Heart left ventricle (tissue), 16 donors: ENCODE data around the gene MAPK8IP3. TPM values are rescaled to one million over a fixed set of nuclear protein-coding genes. Genes with fewer than 3 reads are reported as not detected.
A peak's percentile ranks its signal among the peaks of the same experiment; 100 is the strongest.

Experiments
- ATAC-seq, 4 donors: fragments of 200-7000 bp; cut with Tn5 transposase; one replicate each; pipeline ENCODE4 v1.9.1; 2020 to 2022; ENCODE audit warnings: moderate library complexity in 4 of 4, mild to moderate bottlenecking in 3 of 4, moderate number of reproducible peaks in 1 of 4
- DNase-seq, 5 donors: peaks; one replicate each; pipeline ENCODE4 v3.0.0-alpha.2; 2020
- H3K27ac ChIP-seq, 12 donors: fragments of 200-600 bp; sonication (generic) in 4 of 12; one replicate each; pipeline versions ENCODE4 v1.5.0 to v1.8.0; 2016 to 2022; ENCODE audit warnings: mild to moderate bottlenecking in 2 of 12
- H3K27me3 ChIP-seq, 9 donors: fragments of 200-600 bp; sonication (generic) in 2 of 9; one replicate each; pipeline versions ENCODE4 v1.5.1 to v1.8.0; 2016 to 2022; ENCODE audit warnings: mild to moderate bottlenecking in 3 of 9
- H3K36me3 ChIP-seq, 9 donors: fragments of 200-600 bp; sonication (generic) in 2 of 9; one replicate each; pipeline versions ENCODE4 v1.5.0 to v1.8.0; 2018 to 2022; ENCODE audit warnings: mild to moderate bottlenecking in 2 of 9
- H3K4me1 ChIP-seq, 12 donors: fragments of 200-600 bp; sonication (generic) in 4 of 12; one replicate each; pipeline versions ENCODE4 v1.5.0 to v1.8.0; 2016 to 2022; ENCODE audit warnings: mild to moderate bottlenecking in 3 of 12
- H3K4me3 ChIP-seq, 12 donors: fragments of 200-600 bp; sonication (generic) in 4 of 12; one replicate each; pipeline versions ENCODE4 v1.5.0 to v1.8.0; 2017 to 2022; ENCODE audit warnings: mild to moderate bottlenecking in 9 of 12, moderate library complexity in 4 of 12
- H3K9me3 ChIP-seq, 12 donors: fragments of 200-600 bp; sonication (generic) in 4 of 12; one replicate each; pipeline versions ENCODE4 v1.5.0 to v1.8.0; 2016 to 2022; ENCODE audit warnings: mild to moderate bottlenecking in 1 of 12
- CTCF ChIP-seq, 12 donors: fragments of 200-600 bp; sonication (generic) in 4 of 12; IDR thresholded peaks; one replicate each; pipeline versions ENCODE4 v1.5.0 to v1.8.0; 2018 to 2022; ENCODE audit warnings: antibody characterized with exemption in 12 of 12, mild to moderate bottlenecking in 5 of 12
- POLR2A ChIP-seq, 2 donors: fragments of 450-650 bp; IDR thresholded peaks; one replicate each; pipeline ENCODE4 v1.6.1; 2017; ENCODE audit warnings: antibody characterized with exemption in 2 of 2, mild to moderate bottlenecking in 2 of 2, moderate library complexity in 2 of 2
- WGBS, 4 donors: extraction: QIAGEN DNeasy Blood & Tissue Kit in 2 of 4; methylation state at CpG; one replicate each; pipeline versions ENCODE4 v1.1.5 to v1.1.7; 2013 to 2018; 5-methylcytosine and 5-hydroxymethylcytosine counted together
- intact Hi-C, 10 donors: fragments of 100-400 bp; cut with DNase I; formaldehyde crosslinking; loops; one replicate each; pipeline versions ENCODE4 v1.11.1 to v1.14.2; 2022
- polyA plus RNA-seq, 2 donors: library from polyadenylated mRNA; stranded (reverse); fragments of 200-250 nt; gene quantifications; one replicate each; pipeline ENCODE4 v1.2.3, GENCODE V29; 2013
- total RNA-seq, 9 donors: library from RNA; depleted of rRNA in 2 of 9; stranded (reverse); fragments of >200 nt in 2 of 9; fragmentation: NEBNext Ultra II Directional in 3 of 9; extraction: Animal tissue kit (Norgen Biotek cat#: 25700) in 3 of 9; gene quantifications; one replicate each; pipeline versions ENCODE4 v1.1.0 to v1.2.4, GENCODE V29; 2016 to 2023
- donor health status: ischemic (EF 13 %, LVEDD 7.1; RV severe dilation, severe dysfunction).
- donor health status: healthy with polysubstance abuse.
- donor health status: DM: no; HTN: yes; CAD: no.
- donor health status: DM: no; HTN: no; CAD: no.
- donor health status: ischemic (EF 25% LVEDD 6.9; RV normal size, moderate dysfunction).
- donor health status: ischemic (EF 25% LVEDD 5.7; RV mildly dilated, moderate dysfunction).
- donor health status: healthy.
- donor health status: DM: yes; HTN: yes; CAD: no.
- donor health status: ischemic (EF 35%, LVEDD 5.7; RV mildly dilated, moderate dysfunction).
- donor health status: nonischemic (EF 11% LVEDD 7.7; RV severe dilation, severe dysfunction).
- donor health status: DM: yes; HTN: yes; CAD: no.
- donor health status: PGD.
- donor health status: ischemic (EF 29% LVEDD 5.4; RV normal size, mild dysfunction).
- donor health status: nonischemic (EF 23%, LVEDD 6.1; RV moderate dilation, normal function).

The MAPK8IP3 gene
- total and polyA plus RNA-seq, 11 donors: 29.5 to 71.3 (median 63.1) TPM

GRCh38 chr16:1768767-1769401, 62.9 kb downstream of the MAPK8IP3 start:
- Histone ChIP-seq H3K9me3 (no peaks in the 10 kb centered on the region), H3K4me3 (no peak overlapping the region), H3K27ac (peak overlapping the region in 1 of 12 donors; percentile 98), H3K36me3 (peaks cover 0 to 58% (median 50%) of the 10 kb centered on the region in 9 donors), H3K4me1 (peaks cover 10 to 31% (median 22%) of the 10 kb centered on the region in 12 donors), H3K27me3 (no peaks in the 10 kb centered on the region)
- WGBS, 4 donors: 79 to 91% (median 81%) methylated on average over 6 to 26 of the region's 26 CpGs
- intact Hi-C loops: no loop called here
- TF ChIP-seq CTCF (IDR thresholded peaks at IDR 0.05): no peak
- TF ChIP-seq POLR2A (IDR thresholded peaks at IDR 0.05): no peak
- ATAC-seq (no peak), DNase-seq (no peak)

GRCh38 chr16:1769402-1770300, 63.7 kb downstream of the MAPK8IP3 start:
- Histone ChIP-seq H3K9me3 (no peaks in the 10 kb centered on the region), H3K36me3 (peaks cover 0 to 50% (median 42%) of the 10 kb centered on the region in 9 donors), H3K4me3 (peak overlapping the region in 9 of 12 donors; percentile 75 to 99 (median 96)), H3K27ac (peak overlapping the region in 8 of 12 donors; percentile 25 to 99 (median 97)), H3K27me3 (no peaks in the 10 kb centered on the region), H3K4me1 (peaks cover 14 to 39% (median 30%) of the 10 kb centered on the region in 12 donors)
- TF ChIP-seq POLR2A (IDR thresholded peaks at IDR 0.05) (no peak), CTCF (IDR thresholded peaks at IDR 0.05) (no peak)
- WGBS, 4 donors: 63 to 84% (median 80%) methylated on average over 17 to 27 of the region's 27 CpGs
- ATAC-seq: peak in 1 of 4 donors; percentile 0
- intact Hi-C loops: loop anchor here in 2 of 10 donors (5.0 kb wide), 2 partner anchors 62 to 157 kb away; partner anchors contain the start of genes CRAMP1 (in 1 of the 2), IFT140 (in 1 of the 2) and MAPK8IP3 (in 1 of the 2)
- no peak for DNase-seq

- Histone ChIP-seq H3K4me3 (peak overlapping the region; percentile 75 to 99 (median 96)), H3K27me3 (no peaks in the 10 kb centered on the region), H3K9me3 (no peaks in the 10 kb centered on the region), H3K36me3 (peaks cover 0 to 50% (median 38%) of the 10 kb centered on the region in 9 donors), H3K27ac (peak overlapping the region; percentile 17 to 99 (median 96)), H3K4me1 (peaks cover 14 to 44% (median 32%) of the 10 kb centered on the region in 12 donors)
- ATAC-seq (peak; percentile 4 to 45 (median 20)), DNase-seq (peak in 4 of 5 donors; percentile 66 to 78 (median 71))
- intact Hi-C loops: loop anchor here in 2 of 10 donors (5.0 kb wide), 2 partner anchors 63 to 158 kb away; partner anchors contain the start of genes CRAMP1 (in 1 of the 2), IFT140 (in 1 of the 2) and MAPK8IP3 (in 1 of the 2)
- TF ChIP-seq CTCF (IDR thresholded peaks at IDR 0.05) (no peak), POLR2A (IDR thresholded peaks at IDR 0.05) (peak in 1 of 2 donors; percentile 26)
- WGBS, 4 donors: 5 to 15% (median 10%) methylated on average over 42 to 81 of the region's 81 CpGs
Observed at GRCh38 chr16:1770328-1771187, 64.6 kb downstream of the MAPK8IP3 start.
